K562 (cell line): ENCODE results near the gene ATRNL1. TPM values are rescaled to one million over a fixed set of nuclear protein-coding genes. Genes with fewer than 3 reads are reported as not detected.

Source experiments
- ATF1 ChIP-seq, 2 experiments: fragments of 450-650 bp in 1 of 2; IDR thresholded peaks; 2 replicates each; pipeline ENCODE4 v1.6.1; 2016; ENCODE audit warnings: missing compliant biosample characterization in 1 of 2, missing genetic modification characterization in 1 of 2
- DMBX1 ChIP-seq: fragments of 250-450 bp; sonication (Bioruptor Pico); IDR thresholded peaks from 2 replicates; pipeline ENCODE4 v1.8.0; 2022; ENCODE audit warnings: inconsistent platforms, mild to moderate bottlenecking, moderate library complexity, borderline replicate concordance
- HDAC1 ChIP-seq, 2 experiments: fragments of 450-650 bp; IDR thresholded peaks; 2 replicates each; pipeline ENCODE4 v1.6.1; 2016 to 2017; ENCODE audit warnings: inconsistent platforms in 1 of 2, mild to moderate bottlenecking in 1 of 2, moderate library complexity in 1 of 2
- ILF3 ChIP-seq: fragments of 450-650 bp; IDR thresholded peaks from 2 replicates; pipeline ENCODE4 v1.6.1; 2018; ENCODE audit warnings: antibody characterized with exemption, mild to moderate bottlenecking, moderate library complexity, borderline replicate concordance
- MED1 ChIP-seq: sonication (generic); formaldehyde crosslinking; IDR thresholded peaks from 2 replicates; pipeline ENCODE4 v1.8.1; 2023; ENCODE audit warnings: missing genetic modification reagents, borderline replicate concordance
- NR2C2 ChIP-seq, 2 experiments: fragments of 200-800 bp in 1 of 2; sonication (Bioruptor generic) in 1 of 2; sonication (generic) in 1 of 2; formaldehyde crosslinking in 1 of 2; IDR thresholded peaks; 2 replicates each; pipeline versions ENCODE4 v1.6.1 to v1.8.0; 2016 to 2022; ENCODE audit warnings: mild to moderate bottlenecking in 1 of 2, missing compliant biosample characterization in 1 of 2, missing genetic modification characterization in 1 of 2, missing genetic modification reagents in 1 of 2
- PTRF ChIP-seq: fragments of 450-650 bp; IDR thresholded peaks from 2 replicates; pipeline ENCODE4 v1.6.1; 2016; ENCODE audit warnings: mild to moderate bottlenecking, missing genetic modification characterization, missing compliant biosample characterization
- polyA plus RNA-seq, 8 experiments: library from polyadenylated mRNA; depleted of rRNA in 4 of 8; stranded (reverse) in 5 of 8; unstranded in 3 of 8; fragments of >200 nt; fragmentation: Nextera tagmentation in 2 of 8; fragmentation: Illumina TruSeq in 1 of 8; extraction: Ambion mirVana in 2 of 8; extraction: Trizol in 1 of 8; gene quantifications; 2 replicates each; pipeline versions ENCODE4 v1.2.1 to v1.2.3, GENCODE V29; 2011 to 2014; ENCODE audit warnings: inconsistent platforms in 1 of 8, missing spikeins in 1 of 8
- total RNA-seq, 7 experiments: library from RNA; depleted of rRNA in 6 of 7; stranded (reverse); fragments of >200 nt in 6 of 7; fragmentation: Illumina TruSeq in 2 of 7; extraction: Trizol in 2 of 7; gene quantifications; 2 replicates each; pipeline versions ENCODE4 v1.2.1 to v1.2.3, GENCODE V29; 2011 to 2021; ENCODE audit warnings: low replicate concordance in 1 of 7
- TF ChIP-seq, protein P1 (sequence below): fragments of 450-650 bp; IDR thresholded peaks from 2 replicates; pipeline ENCODE4 v1.6.1; 2016; ENCODE audit warnings: borderline replicate concordance
- TF ChIP-seq, protein P2 (sequence below): fragments of 250-450 bp; sonication (Bioruptor Pico); IDR thresholded peaks from 2 replicates; pipeline ENCODE4 v1.5.0; 2020; ENCODE audit warnings: mild to moderate bottlenecking
- TF ChIP-seq, protein P3 (sequence below): fragments of 450-650 bp; IDR thresholded peaks from 2 replicates; pipeline ENCODE4 v1.6.1; 2018; ENCODE audit warnings: mild to moderate bottlenecking, low read depth; ENCODE audit not compliant: partially characterized antibody
- TF ChIP-seq, protein P4 (sequence below): sonication (generic); formaldehyde crosslinking; IDR thresholded peaks from 2 replicates; pipeline ENCODE4 v1.8.1; 2022; ENCODE audit warnings: missing genetic modification reagents
- TF ChIP-seq, protein P5 (sequence below), 3 experiments: IDR thresholded peaks in 2 of 3; conservative IDR thresholded peaks in 1 of 3; 2 replicates each; pipeline ENCODE4 v1.5.1; 2011 to 2012; ENCODE audit warnings: low read length in 3 of 3, mild to moderate bottlenecking in 3 of 3, control low read depth in 2 of 3, improper control_type of control experiment in 1 of 3, inconsistent platforms in 1 of 3, low read depth in 1 of 3, mixed read lengths in 1 of 3, moderate library complexity in 1 of 3; ENCODE audit not compliant: insufficient read depth in 2 of 3
- TF ChIP-seq, protein P6 (sequence below): sonication (generic); formaldehyde crosslinking; IDR thresholded peaks from 2 replicates; pipeline ENCODE4 v1.8.1; 2023; ENCODE audit warnings: mild to moderate bottlenecking, missing genetic modification reagents, moderate library complexity
- TF ChIP-seq, protein P7 (sequence below): fragments of 450-650 bp; formaldehyde crosslinking; IDR thresholded peaks from 2 replicates; pipeline ENCODE4 v1.4.0; 2022; ENCODE audit warnings: mild to moderate bottlenecking, moderate library complexity

The ATRNL1 gene
- total and polyA plus RNA-seq, 9 of the 15 experiments (the other 6 are each of a cell fraction or from before 2014, with no cell fraction given): 0.18 TPM; not detected in 8

DNA sequence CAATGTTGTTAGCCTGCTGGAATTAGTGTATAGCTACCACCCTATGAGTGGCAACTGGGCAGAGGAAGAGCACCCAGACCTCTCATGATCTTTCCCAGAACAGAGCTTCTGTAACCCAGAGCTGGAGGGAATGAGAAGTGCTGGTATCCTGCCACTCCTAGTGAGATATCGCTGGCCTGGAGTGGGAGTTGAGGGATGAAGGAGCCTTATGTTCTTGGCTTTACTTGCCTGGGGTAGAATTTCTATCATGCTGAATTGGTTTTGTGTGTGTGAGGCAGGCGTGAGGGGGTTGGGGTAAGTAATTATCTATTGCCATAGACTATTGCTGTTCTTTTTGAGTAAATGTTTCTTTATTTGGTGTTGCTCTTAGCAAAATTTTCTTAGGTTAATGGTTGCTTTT, 146.6 kb downstream of the ATRNL1 start (continued):
- TF ChIP-seq, protein P1, sequence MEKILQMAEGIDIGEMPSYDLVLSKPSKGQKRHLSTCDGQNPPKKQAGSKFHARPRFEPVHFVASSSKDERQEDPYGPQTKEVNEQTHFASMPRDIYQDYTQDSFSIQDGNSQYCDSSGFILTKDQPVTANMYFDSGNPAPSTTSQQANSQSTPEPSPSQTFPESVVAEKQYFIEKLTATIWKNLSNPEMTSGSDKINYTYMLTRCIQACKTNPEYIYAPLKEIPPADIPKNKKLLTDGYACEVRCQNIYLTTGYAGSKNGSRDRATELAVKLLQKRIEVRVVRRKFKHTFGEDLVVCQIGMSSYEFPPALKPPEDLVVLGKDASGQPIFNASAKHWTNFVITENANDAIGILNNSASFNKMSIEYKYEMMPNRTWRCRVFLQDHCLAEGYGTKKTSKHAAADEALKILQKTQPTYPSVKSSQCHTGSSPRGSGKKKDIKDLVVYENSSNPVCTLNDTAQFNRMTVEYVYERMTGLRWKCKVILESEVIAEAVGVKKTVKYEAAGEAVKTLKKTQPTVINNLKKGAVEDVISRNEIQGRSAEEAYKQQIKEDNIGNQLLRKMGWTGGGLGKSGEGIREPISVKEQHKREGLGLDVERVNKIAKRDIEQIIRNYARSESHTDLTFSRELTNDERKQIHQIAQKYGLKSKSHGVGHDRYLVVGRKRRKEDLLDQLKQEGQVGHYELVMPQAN: no peak
- TF ChIP-seq ATF1 (CRISPR knock-in tag; IDR thresholded peaks at IDR 0.05) (no peak), ATF1 (tag; IDR thresholded peaks at IDR 0.05) (no peak), NR2C2 (CRISPR knock-in tag; IDR thresholded peaks at IDR 0.05) (no peak), NR2C2 (tag; IDR thresholded peaks at IDR 0.05) (no peak), HDAC1 (IDR thresholded peaks at IDR 0.05) (no peak), PTRF (tag) (no peak), ILF3 (no peak), DMBX1 (CRISPR knock-in tag) (no peak), MED1 (CRISPR knock-in tag) (no peak)
- TF ChIP-seq, protein P2, sequence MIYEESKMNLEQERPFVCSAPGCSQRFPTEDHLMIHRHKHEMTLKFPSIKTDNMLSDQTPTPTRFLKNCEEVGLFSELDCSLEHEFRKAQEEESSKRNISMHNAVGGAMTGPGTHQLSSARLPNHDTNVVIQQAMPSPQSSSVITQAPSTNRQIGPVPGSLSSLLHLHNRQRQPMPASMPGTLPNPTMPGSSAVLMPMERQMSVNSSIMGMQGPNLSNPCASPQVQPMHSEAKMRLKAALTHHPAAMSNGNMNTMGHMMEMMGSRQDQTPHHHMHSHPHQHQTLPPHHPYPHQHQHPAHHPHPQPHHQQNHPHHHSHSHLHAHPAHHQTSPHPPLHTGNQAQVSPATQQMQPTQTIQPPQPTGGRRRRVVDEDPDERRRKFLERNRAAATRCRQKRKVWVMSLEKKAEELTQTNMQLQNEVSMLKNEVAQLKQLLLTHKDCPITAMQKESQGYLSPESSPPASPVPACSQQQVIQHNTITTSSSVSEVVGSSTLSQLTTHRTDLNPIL (CRISPR knock-in tag): no peak
- TF ChIP-seq, protein P3, sequence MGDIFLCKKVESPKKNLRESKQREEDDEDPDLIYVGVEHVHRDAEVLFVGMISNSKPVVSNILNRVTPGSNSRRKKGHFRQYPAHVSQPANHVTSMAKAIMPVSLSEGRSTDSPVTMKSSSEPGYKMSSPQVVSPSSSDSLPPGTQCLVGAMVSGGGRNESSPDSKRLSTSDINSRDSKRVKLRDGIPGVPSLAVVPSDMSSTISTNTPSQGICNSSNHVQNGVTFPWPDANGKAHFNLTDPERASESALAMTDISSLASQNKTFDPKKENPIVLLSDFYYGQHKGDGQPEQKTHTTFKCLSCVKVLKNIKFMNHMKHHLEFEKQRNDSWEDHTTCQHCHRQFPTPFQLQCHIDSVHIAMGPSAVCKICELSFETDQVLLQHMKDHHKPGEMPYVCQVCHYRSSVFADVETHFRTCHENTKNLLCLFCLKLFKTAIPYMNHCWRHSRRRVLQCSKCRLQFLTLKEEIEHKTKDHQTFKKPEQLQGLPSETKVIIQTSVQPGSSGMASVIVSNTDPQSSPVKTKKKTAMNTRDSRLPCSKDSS: no peak
- TF ChIP-seq, protein P4, sequence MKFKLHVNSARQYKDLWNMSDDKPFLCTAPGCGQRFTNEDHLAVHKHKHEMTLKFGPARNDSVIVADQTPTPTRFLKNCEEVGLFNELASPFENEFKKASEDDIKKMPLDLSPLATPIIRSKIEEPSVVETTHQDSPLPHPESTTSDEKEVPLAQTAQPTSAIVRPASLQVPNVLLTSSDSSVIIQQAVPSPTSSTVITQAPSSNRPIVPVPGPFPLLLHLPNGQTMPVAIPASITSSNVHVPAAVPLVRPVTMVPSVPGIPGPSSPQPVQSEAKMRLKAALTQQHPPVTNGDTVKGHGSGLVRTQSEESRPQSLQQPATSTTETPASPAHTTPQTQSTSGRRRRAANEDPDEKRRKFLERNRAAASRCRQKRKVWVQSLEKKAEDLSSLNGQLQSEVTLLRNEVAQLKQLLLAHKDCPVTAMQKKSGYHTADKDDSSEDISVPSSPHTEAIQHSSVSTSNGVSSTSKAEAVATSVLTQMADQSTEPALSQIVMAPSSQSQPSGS (CRISPR knock-in tag): no peak
- TF ChIP-seq, protein P5, sequence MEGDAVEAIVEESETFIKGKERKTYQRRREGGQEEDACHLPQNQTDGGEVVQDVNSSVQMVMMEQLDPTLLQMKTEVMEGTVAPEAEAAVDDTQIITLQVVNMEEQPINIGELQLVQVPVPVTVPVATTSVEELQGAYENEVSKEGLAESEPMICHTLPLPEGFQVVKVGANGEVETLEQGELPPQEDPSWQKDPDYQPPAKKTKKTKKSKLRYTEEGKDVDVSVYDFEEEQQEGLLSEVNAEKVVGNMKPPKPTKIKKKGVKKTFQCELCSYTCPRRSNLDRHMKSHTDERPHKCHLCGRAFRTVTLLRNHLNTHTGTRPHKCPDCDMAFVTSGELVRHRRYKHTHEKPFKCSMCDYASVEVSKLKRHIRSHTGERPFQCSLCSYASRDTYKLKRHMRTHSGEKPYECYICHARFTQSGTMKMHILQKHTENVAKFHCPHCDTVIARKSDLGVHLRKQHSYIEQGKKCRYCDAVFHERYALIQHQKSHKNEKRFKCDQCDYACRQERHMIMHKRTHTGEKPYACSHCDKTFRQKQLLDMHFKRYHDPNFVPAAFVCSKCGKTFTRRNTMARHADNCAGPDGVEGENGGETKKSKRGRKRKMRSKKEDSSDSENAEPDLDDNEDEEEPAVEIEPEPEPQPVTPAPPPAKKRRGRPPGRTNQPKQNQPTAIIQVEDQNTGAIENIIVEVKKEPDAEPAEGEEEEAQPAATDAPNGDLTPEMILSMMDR (IDR thresholded peaks at IDR 0.05 in 2 of 3, conservative IDR thresholded peaks at IDR 0.05 in 1 of 3; ENCODE audit: insufficient read depth in 2 of 3, low read depth in 1 of 3, low read length in 3 of 3): no peak
- TF ChIP-seq, protein P6, sequence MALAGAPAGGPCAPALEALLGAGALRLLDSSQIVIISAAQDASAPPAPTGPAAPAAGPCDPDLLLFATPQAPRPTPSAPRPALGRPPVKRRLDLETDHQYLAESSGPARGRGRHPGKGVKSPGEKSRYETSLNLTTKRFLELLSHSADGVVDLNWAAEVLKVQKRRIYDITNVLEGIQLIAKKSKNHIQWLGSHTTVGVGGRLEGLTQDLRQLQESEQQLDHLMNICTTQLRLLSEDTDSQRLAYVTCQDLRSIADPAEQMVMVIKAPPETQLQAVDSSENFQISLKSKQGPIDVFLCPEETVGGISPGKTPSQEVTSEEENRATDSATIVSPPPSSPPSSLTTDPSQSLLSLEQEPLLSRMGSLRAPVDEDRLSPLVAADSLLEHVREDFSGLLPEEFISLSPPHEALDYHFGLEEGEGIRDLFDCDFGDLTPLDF (CRISPR knock-in tag): no peak
- TF ChIP-seq, protein P7, sequence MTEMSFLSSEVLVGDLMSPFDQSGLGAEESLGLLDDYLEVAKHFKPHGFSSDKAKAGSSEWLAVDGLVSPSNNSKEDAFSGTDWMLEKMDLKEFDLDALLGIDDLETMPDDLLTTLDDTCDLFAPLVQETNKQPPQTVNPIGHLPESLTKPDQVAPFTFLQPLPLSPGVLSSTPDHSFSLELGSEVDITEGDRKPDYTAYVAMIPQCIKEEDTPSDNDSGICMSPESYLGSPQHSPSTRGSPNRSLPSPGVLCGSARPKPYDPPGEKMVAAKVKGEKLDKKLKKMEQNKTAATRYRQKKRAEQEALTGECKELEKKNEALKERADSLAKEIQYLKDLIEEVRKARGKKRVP (CRISPR knock-in tag): no peak
